Activated CD4-positive, CD25-positive, alpha-beta regulatory T cell treated with anti-CD3 and anti-CD28 coated beads, Interleukin-2, amount 50 U/mL, for 16 hours (primary cell): Measurements from ENCODE around the gene MYH8.

Experiments used
- DNase-seq: peaks from one replicate; pipeline ENCODE4 v3.0.0-alpha.2; 2020; ENCODE audit warnings: low read depth, low spot score

Gene MYH8

GRCh38 chr17:10421900-10422542 lies at the start of gene MYH8:
Gene MYH8, minus strand, starts transcription at chr17:10421950. Its CDS starts 1,723 bp downstream, at chr17:10420227.
- DNase-seq: no peak

DNA sequence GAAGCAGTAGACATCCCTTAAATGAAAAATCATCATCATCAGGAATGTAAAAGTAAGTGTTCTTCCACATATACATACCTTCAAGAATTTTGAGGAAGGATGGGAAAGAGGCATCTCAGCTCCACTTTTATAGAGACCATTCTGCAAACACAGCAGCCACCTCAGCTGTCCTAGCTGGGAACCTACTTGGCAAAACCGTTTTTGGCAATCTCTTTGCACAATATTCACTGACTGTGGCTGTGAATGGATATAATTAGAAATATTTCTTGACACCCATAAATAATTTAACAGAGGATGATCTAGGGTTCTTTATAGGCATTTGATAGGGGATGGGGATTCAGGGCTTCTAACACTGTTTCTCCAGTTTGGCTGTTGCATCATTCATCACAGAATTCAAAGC lies 47.7 kb upstream of the MYH8 start, which contains the start of gene MYH4:
TSS of gene MYH4 (minus strand) at position 101 of the 400 bp plus-strand sequence. CDS start 2,814 bp downstream, outside the sequence.
- no peak for DNase-seq

GRCh38 chr17:10463402-10463801 lies 41.7 kb upstream of the MYH8 start:
- no peak for DNase-seq

DNA sequence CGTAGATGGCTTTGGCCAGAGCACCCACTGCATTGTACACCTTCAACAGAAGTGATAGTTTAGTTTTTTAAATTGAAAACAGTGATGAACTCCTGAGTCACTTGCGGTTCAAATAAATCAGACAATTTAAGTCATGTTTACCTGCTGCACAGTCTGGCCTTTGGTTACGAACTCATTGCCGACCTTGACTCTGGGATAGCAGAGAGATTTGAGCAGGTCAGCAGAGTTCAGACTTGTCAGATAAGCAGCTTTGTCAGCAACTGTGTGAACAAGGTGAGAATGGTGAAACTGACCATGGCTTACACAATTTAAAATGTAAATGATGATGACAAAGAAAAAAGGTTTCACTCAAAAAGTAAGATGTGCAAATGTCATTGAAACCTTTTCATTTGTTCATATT lies 38.3 kb upstream of the MYH8 start:
- DNase-seq: no peak

DNA sequence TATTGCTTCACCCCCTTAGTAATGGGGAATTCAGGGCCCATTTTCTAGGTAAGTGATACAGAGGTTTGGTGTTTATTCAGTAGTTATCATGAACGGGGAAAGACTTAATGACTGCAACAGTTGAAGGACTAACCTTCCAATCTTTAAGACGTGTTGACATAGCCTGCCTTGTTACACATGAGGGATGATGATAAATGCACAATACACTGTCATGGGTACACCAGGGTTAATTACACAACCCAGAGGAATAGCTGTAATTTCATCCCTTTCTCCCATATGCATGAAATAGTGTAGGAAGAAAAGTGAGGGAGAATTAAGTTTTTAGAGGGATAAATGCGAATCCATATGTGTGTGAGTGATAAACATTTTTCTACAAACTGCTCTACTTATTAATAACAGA lies 37.0 kb upstream of the MYH8 start:
- DNase-seq: no peak

DNA sequence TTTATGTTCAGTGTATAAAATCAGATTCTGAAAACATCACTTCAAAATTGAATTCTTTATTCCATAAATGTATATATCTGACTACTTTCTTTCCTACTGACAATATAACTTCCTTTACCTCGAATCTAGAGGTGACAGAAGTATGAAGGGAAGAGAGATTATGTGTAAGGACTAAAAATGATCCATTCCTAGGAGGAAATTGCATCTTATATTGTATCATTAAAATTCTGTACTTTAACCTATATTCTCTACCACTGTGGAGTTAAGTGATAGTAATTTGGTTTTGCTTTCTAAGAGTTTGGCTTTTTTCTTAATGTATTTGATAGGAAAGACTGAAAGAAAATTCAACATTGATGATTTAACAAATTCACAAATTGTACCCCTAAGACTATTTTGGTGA lies 36.2 kb upstream of the MYH8 start:
- no peak for DNase-seq

DNA sequence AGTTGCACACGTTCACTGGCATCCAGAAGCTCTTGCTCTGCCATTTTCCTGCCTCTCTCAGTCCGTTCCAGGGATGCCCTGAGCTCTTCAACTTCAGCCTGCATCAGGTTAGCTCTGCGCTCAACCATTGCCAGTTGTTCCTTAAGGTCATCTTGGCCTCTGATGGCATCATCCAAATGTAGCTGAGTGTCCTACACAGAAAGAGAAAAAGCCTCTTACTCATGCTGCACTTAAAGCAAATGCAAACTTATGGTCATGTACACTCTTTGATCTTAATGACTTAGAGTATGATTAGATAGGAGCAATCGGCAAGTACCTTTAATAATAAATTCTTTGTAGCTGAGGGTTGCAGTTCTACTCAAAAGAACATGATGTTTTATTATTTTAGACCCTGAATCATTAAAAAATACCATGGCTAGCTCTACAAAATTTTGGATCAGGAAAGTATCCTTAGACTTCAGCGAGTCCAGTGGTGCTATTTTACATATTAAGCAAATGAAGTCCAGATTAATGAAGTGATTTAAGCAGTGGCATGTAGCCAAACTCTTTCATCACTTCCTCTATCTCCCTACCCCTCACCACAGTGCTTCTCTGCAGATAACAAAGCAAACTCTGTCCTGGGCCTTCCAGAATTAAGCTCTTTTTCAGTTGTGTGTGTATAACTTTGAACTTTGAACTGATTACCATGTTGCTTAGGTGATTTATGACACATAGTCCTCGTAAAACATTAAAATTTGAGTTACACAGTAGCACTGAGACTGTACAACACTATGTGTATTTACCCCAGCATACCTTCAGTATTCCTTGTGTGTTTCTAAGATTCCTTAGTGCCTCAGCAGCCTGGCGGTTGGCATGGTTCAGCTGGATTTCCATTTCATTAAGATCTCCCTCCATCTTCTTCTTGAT lies 25.5 kb upstream of the MYH8 start:
- no peak for DNase-seq

DNA sequence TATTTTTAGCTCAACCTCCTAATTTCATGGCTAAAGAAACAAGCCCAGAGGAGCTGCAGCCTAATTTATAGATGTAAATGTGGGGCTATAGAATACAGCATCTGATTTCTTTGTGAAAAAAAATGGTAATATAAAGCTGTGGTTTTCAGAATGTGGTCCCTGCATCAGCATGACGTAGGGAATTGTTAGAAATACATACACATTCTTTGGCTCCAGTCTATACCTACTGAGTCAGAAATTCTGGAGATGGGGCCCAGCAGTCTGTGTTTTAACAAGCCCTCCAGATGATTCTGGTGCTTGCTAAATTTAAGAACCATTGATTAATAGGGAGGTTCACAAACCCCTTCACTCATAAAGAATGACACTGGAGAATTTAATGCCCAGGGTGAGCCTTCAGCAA lies 18.1 kb upstream of the MYH8 start:
- DNase-seq: no peak

GRCh38 chr17:10435096-10435495 lies 13.3 kb upstream of the MYH8 start:
- DNase-seq: no peak

GRCh38 chr17:10429421-10430045 lies 7.8 kb upstream of the MYH8 start:
- DNase-seq: no peak

DNA sequence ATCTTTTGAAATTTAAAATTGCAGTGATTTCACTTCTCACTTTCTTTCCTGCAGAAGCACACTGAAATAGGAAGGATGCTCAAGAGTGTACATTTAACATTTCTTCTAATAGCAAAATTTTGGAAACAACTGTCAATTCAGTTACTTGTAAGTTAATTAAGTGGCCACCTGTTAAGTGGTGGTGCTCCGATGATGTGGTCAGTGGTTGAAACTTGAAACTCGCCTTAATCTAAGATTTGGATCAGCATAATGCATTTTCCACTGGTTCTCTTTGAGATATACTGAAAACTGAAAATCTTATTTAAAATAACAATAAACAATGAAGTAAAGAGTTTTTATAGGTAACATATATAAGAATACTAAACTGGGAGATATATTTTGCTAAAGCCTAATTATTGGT lies 7.0 kb upstream of the MYH8 start:
- DNase-seq: no peak

DNA sequence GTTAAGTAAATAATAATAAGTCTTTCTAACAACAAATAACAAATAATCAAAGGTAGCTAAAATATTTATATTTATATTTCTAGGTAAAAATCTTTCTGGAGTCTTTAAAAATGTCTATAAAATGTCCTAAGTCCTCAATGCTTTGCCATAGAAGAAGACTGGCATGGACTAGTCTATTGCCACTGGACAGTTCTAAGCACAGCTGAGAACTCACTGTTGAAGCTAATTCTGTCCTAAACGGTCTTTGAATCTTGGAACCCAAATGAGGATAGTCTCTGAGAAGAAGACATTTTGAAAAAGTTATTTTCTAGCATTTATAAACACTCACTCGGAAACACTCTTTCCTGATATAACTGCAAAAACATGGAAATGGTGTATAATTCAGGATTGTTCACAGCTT lies 539 bp downstream of the MYH8 start:
- DNase-seq: no peak

DNA sequence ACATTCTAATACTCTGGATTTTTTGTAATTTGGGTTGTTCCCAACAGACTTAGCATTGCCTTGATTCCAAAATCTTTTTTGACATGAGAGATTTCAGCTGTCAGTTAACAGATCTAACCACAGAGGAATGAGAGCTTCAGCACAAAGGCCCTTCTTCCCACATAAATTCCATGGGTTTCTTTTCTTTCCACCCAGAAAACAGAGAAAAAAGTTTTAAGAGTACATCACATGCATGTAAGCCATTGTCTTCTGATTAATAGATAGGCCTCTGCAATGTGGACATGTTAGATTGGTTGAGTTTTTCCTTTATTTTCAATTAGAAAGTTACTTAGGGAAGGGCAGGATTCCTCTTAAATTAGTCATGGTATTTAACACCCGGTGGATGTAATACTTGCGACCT lies 939 bp downstream of the MYH8 start:
- DNase-seq: no peak

DNA sequence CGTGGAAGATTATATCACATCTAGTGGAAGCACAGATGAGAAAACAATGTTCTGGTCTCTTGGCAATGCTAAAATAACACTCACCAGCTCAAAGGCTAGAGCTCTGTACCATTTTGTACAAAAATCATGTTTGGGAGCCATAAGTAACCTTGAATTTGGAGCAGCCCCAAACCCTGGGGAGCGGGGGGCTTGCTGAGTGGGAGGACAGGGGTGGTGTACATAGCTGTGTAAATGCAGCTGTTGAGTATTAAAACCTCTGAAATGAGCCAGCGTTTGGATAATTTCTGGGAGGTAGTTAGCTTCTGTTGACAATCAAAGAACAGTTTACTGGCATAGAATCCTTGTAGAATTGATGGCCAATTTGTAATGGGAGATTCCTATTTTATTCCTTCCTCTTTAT lies 4.3 kb downstream of the MYH8 start:
- no peak for DNase-seq

- DNase-seq: no peak
These were observed 6.6 kb downstream of the MYH8 start for GRCh38 chr17:10415161-10415560.

DNA sequence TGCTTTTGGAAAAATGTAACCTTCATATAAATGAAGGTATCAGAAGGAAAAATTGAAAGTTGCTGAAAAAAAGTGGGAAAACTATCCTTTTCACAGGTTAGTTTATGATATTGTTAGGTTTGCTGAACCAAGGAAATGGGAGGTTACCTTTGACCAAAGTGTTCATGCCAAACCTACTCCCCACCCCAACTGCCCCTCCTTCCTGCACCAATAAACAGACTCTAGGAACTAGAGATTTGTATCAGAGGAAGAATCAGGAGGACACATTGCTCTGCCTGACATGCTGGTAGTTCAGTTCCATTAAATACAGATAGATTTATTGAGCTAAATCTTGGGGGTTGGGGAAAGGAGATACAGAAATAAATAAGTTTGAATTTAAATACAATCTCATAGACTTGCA lies 18.2 kb downstream of the MYH8 start:
- DNase-seq: no peak

DNA sequence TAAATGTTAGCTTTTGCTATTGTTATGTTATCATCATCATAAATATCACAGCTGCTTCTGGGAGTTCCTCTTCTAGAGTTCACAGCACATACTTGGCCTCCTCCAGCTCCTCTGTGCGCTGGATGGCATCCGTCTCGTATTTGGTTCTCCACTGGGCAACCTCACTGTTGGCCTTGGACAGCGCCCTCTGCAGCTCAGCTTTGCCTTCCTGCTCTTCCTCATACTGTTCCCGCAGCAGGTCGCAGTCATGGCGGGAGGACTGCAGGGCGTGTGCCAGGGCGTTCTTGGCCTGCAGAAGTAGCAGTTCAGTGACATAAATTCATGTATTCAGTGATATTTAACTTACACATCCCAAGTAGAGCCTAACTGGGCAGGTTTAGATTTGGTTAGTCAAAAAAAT lies 23.4 kb downstream of the MYH8 start:
- no peak for DNase-seq

- no peak for DNase-seq
These were observed 25.1 kb downstream of the MYH8 start for GRCh38 chr17:10396524-10397163.

GRCh38 chr17:10394201-10394887 lies 27.4 kb downstream of the MYH8 start:
- no peak for DNase-seq

GRCh38 chr17:10392880-10393279 lies 28.9 kb downstream of the MYH8 start:
- DNase-seq: no peak

GRCh38 chr17:10385871-10386270 lies 35.9 kb downstream of the MYH8 start:
- DNase-seq: no peak
